HG03439 (cell line): ENCODE measurements around the gene RAB19.
"Not testable (repeated sequence)": the region's sequence is repeated elsewhere in the genome, so short reads cannot be mapped to it uniquely, and the experiment has no call there.

Experiments
- ATAC-seq: cut with Tn5 transposase; IDR thresholded peaks from one replicate; pipeline ENCODE4 v1.9.1; 2021; ENCODE audit warnings: mild to moderate bottlenecking, moderate library complexity; ENCODE audit not compliant: unreplicated experiment

The RAB19 gene

DNA sequence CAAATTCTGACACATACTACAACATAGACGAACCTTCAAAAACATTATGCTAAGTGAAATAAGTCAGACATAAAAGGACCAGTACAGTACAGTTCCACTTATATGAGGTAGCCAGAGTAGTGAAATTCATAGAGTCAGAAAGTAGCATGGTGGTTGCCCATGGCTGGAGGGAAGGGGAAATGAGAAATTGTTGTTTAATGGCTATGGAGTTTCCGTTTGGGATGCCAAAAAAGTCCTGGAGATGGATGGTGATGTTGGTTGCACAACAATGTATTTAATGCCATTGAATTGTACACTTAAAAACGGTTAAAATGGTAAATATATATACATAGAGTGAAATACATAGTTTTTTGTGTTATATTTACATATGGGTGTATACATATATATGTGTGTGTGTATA is 3.5 kb upstream of the RAB19 start:
- no peak for ATAC-seq

GRCh38 chr7:140402178-140402835 is 1.6 kb upstream of the RAB19 start:
- ATAC-seq: no peak

DNA sequence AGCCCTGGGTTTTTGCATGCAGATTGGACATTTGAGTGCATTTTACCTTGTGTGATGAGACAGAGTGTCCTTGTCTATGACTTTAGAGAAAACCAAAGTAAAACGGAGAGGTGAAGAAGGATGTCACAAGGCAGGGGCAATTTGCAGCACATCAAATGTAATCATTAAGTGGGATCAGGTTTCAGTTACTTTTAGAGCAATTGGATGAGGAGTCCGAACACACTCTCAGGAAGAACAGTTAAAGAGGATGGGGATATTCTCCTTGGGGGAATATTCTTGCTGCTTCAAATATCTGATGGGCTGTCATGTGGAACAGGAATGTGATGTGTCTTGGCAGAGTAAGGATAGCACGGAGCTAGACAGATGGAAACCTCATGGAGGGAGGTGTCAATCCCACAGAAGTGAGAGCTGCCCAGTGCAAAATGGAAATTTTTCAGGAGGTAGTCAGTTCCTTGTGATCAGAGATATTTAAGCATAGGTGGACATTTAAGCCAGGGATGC is 757 bp downstream of the RAB19 start:
- ATAC-seq: no peak

- no peak for ATAC-seq
These were observed 11.5 kb downstream of the RAB19 start for GRCh38 chr7:140415361-140415760.

DNA sequence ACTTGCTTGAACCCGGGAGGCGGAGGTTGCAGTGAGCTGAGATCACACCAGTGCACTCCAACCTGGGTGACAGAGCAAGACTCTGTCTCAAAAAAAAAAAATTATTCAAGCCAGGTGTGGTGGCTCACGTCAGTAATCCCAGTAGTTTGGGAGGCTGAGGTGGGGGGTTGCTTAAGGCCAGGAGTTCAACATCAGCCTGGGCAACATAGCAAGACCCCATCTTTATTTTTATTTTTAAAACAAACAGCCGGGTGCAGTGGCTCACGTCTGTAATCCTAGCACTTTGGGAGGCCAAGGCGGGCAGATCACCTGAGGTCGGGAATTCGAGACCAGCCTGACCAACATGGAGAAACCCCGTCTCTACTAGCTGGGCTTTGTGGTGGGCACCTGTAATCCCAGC is 12.0 kb downstream of the RAB19 start:
- ATAC-seq: not testable (repeated sequence)

DNA sequence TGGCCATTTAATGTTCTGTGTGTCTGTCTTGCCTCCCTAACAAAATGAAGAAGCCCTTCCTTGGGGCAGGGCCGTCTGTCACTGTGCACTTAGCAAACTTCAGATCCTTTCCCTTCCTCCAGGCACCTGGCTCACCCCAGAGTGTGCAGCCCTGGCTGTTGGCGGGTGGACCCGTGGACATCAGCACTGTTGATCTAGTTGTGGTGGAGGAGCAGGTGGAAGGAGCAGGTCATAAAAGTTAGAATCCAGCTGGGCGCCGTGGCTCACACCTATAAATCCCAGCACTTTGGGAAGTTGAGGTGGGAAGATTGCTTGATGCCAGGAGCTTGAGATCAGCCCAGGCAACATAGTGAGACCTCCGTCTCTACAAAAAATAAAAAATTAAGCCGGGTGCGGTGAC is 12.7 kb downstream of the RAB19 start:
- ATAC-seq: no peak

GRCh38 chr7:140417456-140418155 is 13.7 kb downstream of the RAB19 start:
- no peak for ATAC-seq

GRCh38 chr7:140418156-140418472 is 14.3 kb downstream of the RAB19 start:
- not testable (repeated sequence) for ATAC-seq

- ATAC-seq: no peak
These were observed 14.8 kb downstream of the RAB19 start for GRCh38 chr7:140418653-140419052.

- ATAC-seq: no peak
These were observed 17.7 kb downstream of the RAB19 start for GRCh38 chr7:140421521-140421920.

GRCh38 chr7:140423501-140423900 is 19.6 kb downstream of the RAB19 start:
- no peak for ATAC-seq

GRCh38 chr7:140425718-140426117 is 21.9 kb downstream of the RAB19 start:
- ATAC-seq: no peak

- ATAC-seq: no peak
These were observed 22.3 kb downstream of the RAB19 start for GRCh38 chr7:140426130-140426529.

GRCh38 chr7:140433396-140433795 is 29.5 kb downstream of the RAB19 start:
- no peak for ATAC-seq

GRCh38 chr7:140435252-140435895 is 31.5 kb downstream of the RAB19 start:
- no peak for ATAC-seq

- no peak for ATAC-seq
These were observed 35.5 kb downstream of the RAB19 start for GRCh38 chr7:140439359-140439758.

- ATAC-seq: no peak
These were observed 36.7 kb downstream of the RAB19 start for GRCh38 chr7:140440593-140440992.

- ATAC-seq: no peak
These were observed 37.7 kb downstream of the RAB19 start for GRCh38 chr7:140441519-140441918.

- no peak for ATAC-seq
These were observed 42.6 kb downstream of the RAB19 start for GRCh38 chr7:140446467-140446866.

- no peak for ATAC-seq
These were observed 44.0 kb downstream of the RAB19 start for GRCh38 chr7:140447841-140448240.

GRCh38 chr7:140448781-140449480 is 45.1 kb downstream of the RAB19 start:
- no peak for ATAC-seq

DNA sequence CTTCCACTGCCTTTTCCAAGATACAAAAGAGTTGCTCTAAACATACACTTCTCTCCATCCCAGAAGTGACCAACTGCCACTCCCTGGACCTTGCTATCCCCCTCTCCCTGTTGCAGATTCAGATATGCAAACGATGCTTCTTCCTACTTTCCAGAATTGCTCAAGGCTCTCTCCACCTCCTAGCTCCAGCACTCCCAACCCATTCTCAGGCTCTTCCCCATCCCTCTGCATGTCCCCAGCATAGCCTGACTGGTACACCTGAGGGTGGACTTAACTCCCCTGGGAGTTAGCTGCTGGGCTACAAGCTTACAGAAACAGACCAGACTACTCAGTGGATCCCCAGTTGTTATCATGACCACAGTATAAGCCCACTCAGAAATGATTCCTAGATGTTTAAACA is 47.9 kb downstream of the RAB19 start:
- no peak for ATAC-seq
